ENCODE data around the gene TIMP2.
A peak's percentile ranks its signal among the peaks of the same experiment; 100 is the strongest.

The TIMP2 gene

GRCh38 chr17:78847052-78847451 lies 78.1 kb downstream of the TIMP2 start:
- no peak overlapping the region for H3K4me3 ChIP-seq (ENCODE audit: low read depth, low read length)
- no peak for TF ChIP-seq CTCF (IDR thresholded peaks at IDR 0.05; ENCODE audit: low read depth, low read length)

- no peak for TF ChIP-seq CTCF (IDR thresholded peaks at IDR 0.05; ENCODE audit: low read depth, low read length)
- no peak overlapping the region for H3K4me3 ChIP-seq (ENCODE audit: low read depth, low read length)
Measured at GRCh38 chr17:78844301-78845005, 80.7 kb downstream of the TIMP2 start.

GRCh38 chr17:78842881-78843565 lies 82.2 kb downstream of the TIMP2 start:
- H3K4me3 ChIP-seq (ENCODE audit: low read depth, low read length), result no peak overlapping the region
- peak; percentile 42; the same call in 1 of the 2 replicates for TF ChIP-seq CTCF (IDR thresholded peaks at IDR 0.05; ENCODE audit: low read depth, low read length)

GRCh38 chr17:78840780-78841611 lies 84.2 kb downstream of the TIMP2 start, which contains the start of gene USP36:
USP36 (minus strand) TSS chr17:78840814; CDS start chr17:78836363, 4,451 bp downstream.
- H3K4me3 ChIP-seq (ENCODE audit: low read depth, low read length), result peak within 1 kb of the TSS; percentile 83
- no peak for TF ChIP-seq CTCF (IDR thresholded peaks at IDR 0.05; ENCODE audit: low read depth, low read length)

- peak overlapping the region; percentile 83 for H3K4me3 ChIP-seq (ENCODE audit: low read depth, low read length)
- no peak for TF ChIP-seq CTCF (IDR thresholded peaks at IDR 0.05; ENCODE audit: low read depth, low read length)
Measured at GRCh38 chr17:78840530-78840779, 84.7 kb downstream of the TIMP2 start.

GRCh38 chr17:78839762-78840529 lies 85.2 kb downstream of the TIMP2 start:
- no peak for TF ChIP-seq CTCF (IDR thresholded peaks at IDR 0.05; ENCODE audit: low read depth, low read length)
- peak overlapping the region; percentile 83 for H3K4me3 ChIP-seq (ENCODE audit: low read depth, low read length)

Data from WI38 (cell line).